ENCODE data around the gene EEF1AKMT3. TPM values are rescaled to one million over a fixed set of nuclear protein-coding genes. Genes with fewer than 3 reads are reported as not detected.

Gene EEF1AKMT3
- polyA plus RNA-seq, 6 donors from 2014 or later = 0.09 to 0.53 (median 0.47) TPM; not detected in 2

DNA sequence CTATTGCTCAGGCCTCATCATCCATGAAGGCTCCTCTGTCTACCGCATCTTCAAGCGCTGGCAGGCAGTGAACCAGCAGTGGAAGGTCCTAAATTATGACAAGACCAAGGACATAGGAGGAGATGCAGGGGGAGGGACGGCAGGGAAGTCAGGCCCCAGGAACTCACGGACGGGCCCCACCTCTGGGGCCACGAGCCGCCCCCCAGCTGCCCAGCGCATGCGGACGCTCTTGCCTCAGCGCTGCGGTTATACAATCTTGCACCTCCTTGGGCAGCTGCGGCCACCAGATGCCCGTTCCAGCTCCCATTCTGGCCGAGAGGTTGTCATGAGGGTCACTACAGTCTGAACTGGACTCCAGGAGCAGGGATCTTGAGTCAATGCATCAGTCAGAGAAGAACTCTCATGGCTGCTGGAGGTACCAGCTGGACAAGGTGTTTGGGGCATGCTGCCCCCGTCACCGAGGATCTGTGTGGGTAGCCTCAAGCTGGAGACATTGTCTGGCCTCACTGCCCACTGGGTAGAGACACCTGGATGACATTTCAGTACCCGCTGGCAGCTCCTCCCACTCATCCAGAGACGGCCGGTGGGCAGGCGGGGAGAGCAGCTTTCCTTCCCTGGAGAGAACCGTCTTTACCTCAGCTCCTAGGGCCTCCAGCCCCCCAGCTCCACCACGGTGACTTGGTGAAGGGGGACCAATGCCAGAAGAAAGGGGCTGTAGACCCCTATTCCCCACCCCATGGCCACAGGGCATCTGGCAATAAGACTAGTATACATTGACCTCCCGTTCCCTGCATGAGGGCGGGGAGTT is 13.7 kb upstream of the EEF1AKMT3 start:
- no peak for ATAC-seq (ENCODE audit: low read depth in 2 of 2)
- Mint-ChIP-seq H3K4me1 (peaks cover 53 to 64% (median 59%) of the 10 kb centered on the region in 3 donors), H3K36me3 (peaks cover 7 to 8% of the 10 kb centered on the region in 2 donors), H3K4me3 (peak overlapping the region in 4 of 8 donors; percentile 44 to 74 (median 52)), H3K27ac (peak overlapping the region in 2 of 6 donors; percentile 49 to 74), H3K9me3 (no peaks in the 10 kb centered on the region), H3K27me3 (no peaks in the 10 kb centered on the region)
- DNase-seq = no peak

DNA sequence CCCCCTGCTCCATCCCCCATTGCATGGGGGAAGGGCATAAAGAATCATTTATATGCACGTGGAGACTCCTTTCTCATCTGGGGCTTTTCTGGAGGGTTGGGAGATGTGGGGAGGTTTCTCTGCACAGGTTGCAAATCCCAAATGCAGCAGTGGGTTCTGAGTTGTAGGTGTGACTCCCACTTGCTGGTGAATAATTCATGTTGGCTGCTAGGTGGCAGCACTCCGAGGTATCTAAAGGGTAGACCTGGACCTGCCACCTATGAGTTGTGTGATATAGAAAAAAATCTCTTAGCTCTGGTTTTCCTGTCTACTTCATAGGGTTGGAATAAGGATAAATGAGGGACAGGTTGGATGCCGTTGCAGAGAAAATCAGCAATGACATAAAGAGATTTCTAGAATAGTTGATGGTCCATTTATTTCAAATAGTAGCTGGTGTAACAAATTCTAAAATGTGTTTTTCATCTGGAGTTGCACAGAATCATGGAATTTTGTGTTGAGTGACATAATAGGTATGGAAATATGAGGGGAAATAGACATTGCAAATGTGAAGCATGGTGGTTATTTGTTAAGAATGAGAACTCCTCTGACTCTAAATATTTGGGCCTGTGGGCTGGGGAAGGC is 12.9 kb upstream of the EEF1AKMT3 start:
- H3K4me3 Mint-ChIP-seq = peak overlapping the region in 3 of 8 donors; percentile 16 to 74 (median 45)
- peaks cover 50 to 62% (median 59%) of the 10 kb centered on the region in 3 donors for H3K4me1 Mint-ChIP-seq
- H3K9me3 Mint-ChIP-seq = no peaks in the 10 kb centered on the region
- no peak for DNase-seq
- peak overlapping the region in 4 of 6 donors; percentile 49 to 76 (median 70) for H3K27ac Mint-ChIP-seq
- ATAC-seq (ENCODE audit: low read depth in 2 of 2) = peak in 1 of 2 donors; percentile 11
- peaks cover 0 to 6% (median 5%) of the 10 kb centered on the region in 3 donors for H3K27me3 Mint-ChIP-seq
- peaks cover 7 to 8% of the 10 kb centered on the region in 2 donors for H3K36me3 Mint-ChIP-seq

DNA sequence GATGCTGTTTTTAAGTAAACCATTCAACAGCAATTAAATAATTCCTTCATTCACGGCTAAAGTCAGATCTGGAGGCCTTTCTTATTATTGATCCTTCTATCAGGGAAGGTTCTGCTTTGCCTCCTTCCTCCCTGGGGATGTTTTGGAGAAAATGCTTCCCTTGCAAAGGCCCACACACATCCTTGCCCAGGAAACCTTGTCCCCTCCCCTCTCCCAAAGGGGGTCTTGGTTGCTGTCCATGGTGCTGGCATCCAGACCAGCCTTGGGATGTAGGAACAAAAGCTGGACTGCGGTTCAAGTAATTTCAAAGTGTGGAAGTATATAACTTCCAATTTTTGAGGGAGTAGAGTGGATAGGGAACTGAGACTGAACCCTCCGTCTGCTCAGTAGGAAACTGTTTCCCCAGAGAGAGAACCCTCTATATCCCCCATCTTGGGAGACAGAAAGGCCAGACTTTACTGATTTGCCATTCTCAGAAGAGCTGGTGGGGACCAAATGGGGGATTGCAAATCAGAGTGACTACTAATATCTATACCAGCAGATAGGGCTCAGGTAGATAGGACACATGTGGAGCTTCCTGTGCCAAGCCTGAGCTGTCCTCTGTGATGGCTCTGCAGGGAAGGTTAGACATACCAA is 11.9 kb upstream of the EEF1AKMT3 start:
- peak overlapping the region in 1 of 8 donors; percentile 74 for H3K4me3 Mint-ChIP-seq
- peaks cover 54 to 67% (median 65%) of the 10 kb centered on the region in 3 donors for H3K4me1 Mint-ChIP-seq
- ATAC-seq (ENCODE audit: low read depth in 2 of 2) = no peak
- H3K27me3 Mint-ChIP-seq = peaks cover 0 to 15% (median 13%) of the 10 kb centered on the region in 3 donors
- no peaks in the 10 kb centered on the region for H3K9me3 Mint-ChIP-seq
- DNase-seq = no peak
- peaks cover 7 to 8% of the 10 kb centered on the region in 2 donors for H3K36me3 Mint-ChIP-seq
- peak overlapping the region in 1 of 6 donors; percentile 26 for H3K27ac Mint-ChIP-seq

DNA sequence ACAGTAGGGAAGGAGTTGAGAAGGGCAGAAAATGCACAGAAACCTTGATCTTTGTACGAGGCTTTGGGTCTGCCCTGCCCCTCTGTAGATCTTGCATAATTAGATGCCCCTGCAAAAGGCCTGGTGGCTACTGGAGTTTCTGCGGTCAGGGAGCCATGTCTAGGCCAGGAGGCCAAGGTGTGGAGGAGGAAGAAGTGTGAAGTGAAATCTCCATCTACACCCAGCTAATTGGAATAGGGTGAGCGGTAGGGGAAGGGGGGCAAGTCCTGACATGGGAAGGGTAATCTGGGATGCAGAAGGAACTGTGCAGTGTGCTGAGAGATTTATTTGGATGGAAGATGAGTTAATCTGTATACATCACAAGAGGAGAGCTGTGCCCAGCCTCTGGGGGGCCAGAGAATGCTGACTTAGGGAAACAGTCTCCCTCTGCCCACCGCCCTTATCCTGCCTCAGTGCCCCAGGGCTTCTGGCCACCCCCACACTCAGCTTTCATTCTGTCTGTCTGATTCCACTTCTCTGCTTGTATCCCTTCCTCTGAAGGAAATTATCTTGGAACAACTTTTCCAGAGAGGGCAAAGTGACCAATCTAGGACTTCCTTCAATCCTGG is 10.9 kb upstream of the EEF1AKMT3 start:
- Mint-ChIP-seq H3K9me3 (no peaks in the 10 kb centered on the region), H3K36me3 (peaks cover 7 to 8% of the 10 kb centered on the region in 2 donors), H3K4me3 (peak overlapping the region in 1 of 8 donors; percentile 6), H3K27ac (peak overlapping the region in 1 of 6 donors; percentile 53), H3K27me3 (peaks cover 4 to 25% (median 19%) of the 10 kb centered on the region in 3 donors), H3K4me1 (peaks cover 56 to 69% (median 68%) of the 10 kb centered on the region in 3 donors)
- ATAC-seq (ENCODE audit: low read depth in 2 of 2) = no peak
- DNase-seq = no peak

DNA sequence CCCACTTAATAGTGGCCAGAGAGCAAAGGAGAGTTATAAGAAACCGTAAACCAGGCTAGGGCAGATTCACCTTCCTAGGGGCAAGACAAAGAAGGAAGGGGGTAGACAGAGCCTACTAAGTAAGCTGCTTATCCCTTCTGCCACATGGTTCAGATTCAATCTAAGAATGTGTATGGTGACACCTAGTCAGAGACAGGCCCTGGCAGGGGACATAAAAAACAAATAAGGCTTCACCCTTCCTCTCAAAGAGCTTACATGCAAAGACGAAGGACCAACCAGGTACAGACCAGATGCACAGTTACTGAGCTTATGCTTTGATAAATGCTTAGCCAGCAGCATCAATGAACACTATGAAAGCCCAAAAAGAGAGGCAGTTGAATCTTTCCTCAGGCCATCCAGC is 10.0 kb upstream of the EEF1AKMT3 start:
- H3K36me3 Mint-ChIP-seq = peaks cover 7 to 8% of the 10 kb centered on the region in 2 donors
- peak overlapping the region in 1 of 8 donors; percentile 81 for H3K4me3 Mint-ChIP-seq
- no peak overlapping the region for H3K27ac Mint-ChIP-seq
- ATAC-seq (ENCODE audit: low read depth in 2 of 2) (no peak), DNase-seq (no peak)
- peaks cover 52 to 66% (median 65%) of the 10 kb centered on the region in 3 donors for H3K4me1 Mint-ChIP-seq
- H3K27me3 Mint-ChIP-seq = peaks cover 11 to 30% (median 29%) of the 10 kb centered on the region in 3 donors
- H3K9me3 Mint-ChIP-seq = no peaks in the 10 kb centered on the region

DNA sequence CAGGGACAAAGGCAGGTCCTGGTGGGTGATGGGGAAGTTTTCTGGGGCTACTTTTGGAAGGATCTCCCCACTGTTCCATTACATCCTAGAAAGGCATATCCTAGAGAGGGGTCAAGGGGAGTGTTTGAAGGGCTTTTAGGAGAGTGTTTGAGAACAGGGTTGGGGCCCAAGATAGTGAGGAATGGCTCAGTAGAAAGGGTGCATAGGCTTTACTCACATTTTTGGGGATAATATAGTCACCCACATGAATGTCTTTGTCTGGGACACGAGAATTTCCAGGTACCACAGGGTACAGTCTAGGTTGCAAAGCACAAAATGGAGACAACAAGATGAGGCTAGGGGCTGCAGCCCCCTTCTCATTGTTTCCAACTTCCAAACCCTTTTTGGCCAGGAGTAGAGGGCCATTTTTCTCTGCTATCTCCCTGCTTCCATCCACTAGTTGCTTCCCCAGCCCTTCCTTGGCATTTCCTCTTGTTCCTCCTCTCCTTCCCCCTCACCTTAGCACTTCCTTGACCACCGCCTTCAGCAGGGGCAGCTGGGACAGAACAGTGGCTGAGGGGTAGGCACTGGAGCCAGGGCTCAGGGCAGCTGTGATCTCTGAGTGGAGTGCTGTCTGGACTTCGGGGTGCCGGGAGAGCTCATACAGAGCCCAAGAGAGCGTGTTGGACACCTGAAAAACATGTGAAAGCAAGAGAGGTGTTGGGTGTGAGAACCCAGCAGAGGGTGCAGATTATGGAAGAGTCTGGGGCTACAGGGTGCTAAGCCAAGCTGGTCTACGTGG is 8.3 kb upstream of the EEF1AKMT3 start:
- peaks cover 0 to 8% of the 10 kb centered on the region in 2 donors for H3K36me3 Mint-ChIP-seq
- H3K4me1 Mint-ChIP-seq = peaks cover 46 to 57% (median 54%) of the 10 kb centered on the region in 3 donors
- H3K27ac Mint-ChIP-seq = peak overlapping the region in 1 of 6 donors; percentile 37
- H3K4me3 Mint-ChIP-seq = peak overlapping the region; percentile 9 to 93 (median 90)
- H3K9me3 Mint-ChIP-seq = no peaks in the 10 kb centered on the region
- peaks cover 14 to 40% (median 30%) of the 10 kb centered on the region in 3 donors for H3K27me3 Mint-ChIP-seq
- DNase-seq = no peak
- ATAC-seq (ENCODE audit: low read depth in 2 of 2) = no peak

DNA sequence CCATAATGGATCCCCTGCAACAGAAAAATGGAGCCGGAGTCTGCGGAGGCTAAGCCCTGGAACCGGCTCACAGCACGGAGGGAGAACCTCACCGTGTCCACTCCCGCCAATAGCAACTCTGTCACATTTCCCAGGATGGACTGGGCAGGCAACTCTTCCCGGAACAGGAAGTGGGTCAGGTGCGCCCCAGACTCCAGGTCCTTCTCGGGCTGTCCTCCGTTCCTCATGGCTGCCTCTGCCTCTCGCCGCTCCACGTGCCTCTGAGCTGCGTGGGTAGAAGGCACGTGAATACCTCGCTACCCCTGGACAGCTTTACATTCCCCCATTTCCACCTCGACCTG is 7.8 kb upstream of the EEF1AKMT3 start:
- peaks cover 14 to 40% (median 30%) of the 10 kb centered on the region in 3 donors for H3K27me3 Mint-ChIP-seq
- H3K27ac Mint-ChIP-seq = peak overlapping the region in 3 of 6 donors; percentile 34 to 79 (median 71)
- H3K4me3 Mint-ChIP-seq = peak overlapping the region in 7 of 8 donors; percentile 81 to 93 (median 90)
- no peaks in the 10 kb centered on the region for H3K9me3 Mint-ChIP-seq
- peaks cover 41 to 52% (median 49%) of the 10 kb centered on the region in 3 donors for H3K4me1 Mint-ChIP-seq
- DNase-seq (no peak), ATAC-seq (ENCODE audit: low read depth in 2 of 2) (peak; percentile 21 to 24)
- peaks cover 0 to 4% of the 10 kb centered on the region in 2 donors for H3K36me3 Mint-ChIP-seq

DNA sequence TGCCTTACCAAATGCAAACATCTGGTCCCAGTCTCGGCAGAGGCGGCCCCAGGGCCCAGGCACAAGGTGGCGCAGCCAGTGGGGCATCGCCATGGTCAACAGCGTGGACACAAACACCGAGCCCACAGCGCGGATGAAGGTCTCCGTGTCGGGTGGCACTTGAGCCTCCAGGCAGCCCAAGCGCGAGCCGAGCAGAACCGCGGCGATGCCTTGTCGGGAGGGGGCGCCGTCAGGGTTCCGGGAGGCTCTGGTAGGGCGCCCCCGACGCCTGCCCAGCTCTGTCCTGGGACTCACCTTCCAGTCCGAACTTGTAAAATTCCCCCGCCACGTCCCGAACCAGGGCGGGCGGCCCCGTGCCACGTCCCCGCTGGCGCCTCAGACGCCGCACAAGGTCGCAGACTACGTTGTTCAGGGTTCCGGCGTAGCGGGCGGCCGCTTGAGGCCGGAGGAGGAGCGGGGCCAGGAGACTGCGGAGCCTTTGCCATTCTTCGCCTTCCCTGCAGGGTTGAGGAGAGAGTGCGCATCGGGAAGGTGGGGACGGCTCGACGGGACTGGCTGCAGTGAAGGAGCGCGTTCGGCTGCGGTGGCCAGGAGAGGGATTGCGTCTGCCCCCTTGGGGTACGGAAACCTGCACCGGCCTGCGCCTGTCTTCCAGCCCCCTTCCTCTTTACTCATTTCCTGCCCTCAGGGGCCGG is 7.3 kb upstream of the EEF1AKMT3 start:
- DNase-seq (no peak), ATAC-seq (ENCODE audit: low read depth in 2 of 2) (peak; percentile 76 to 78)
- Mint-ChIP-seq H3K36me3 (peaks cover 0 to 5% of the 10 kb centered on the region in 2 donors), H3K4me3 (peak overlapping the region; percentile 81 to 94 (median 90)), H3K9me3 (no peaks in the 10 kb centered on the region), H3K4me1 (peaks cover 39 to 48% (median 47%) of the 10 kb centered on the region in 3 donors), H3K27ac (peak overlapping the region in 4 of 6 donors; percentile 34 to 84 (median 68)), H3K27me3 (peaks cover 14 to 40% (median 30%) of the 10 kb centered on the region in 3 donors)

DNA sequence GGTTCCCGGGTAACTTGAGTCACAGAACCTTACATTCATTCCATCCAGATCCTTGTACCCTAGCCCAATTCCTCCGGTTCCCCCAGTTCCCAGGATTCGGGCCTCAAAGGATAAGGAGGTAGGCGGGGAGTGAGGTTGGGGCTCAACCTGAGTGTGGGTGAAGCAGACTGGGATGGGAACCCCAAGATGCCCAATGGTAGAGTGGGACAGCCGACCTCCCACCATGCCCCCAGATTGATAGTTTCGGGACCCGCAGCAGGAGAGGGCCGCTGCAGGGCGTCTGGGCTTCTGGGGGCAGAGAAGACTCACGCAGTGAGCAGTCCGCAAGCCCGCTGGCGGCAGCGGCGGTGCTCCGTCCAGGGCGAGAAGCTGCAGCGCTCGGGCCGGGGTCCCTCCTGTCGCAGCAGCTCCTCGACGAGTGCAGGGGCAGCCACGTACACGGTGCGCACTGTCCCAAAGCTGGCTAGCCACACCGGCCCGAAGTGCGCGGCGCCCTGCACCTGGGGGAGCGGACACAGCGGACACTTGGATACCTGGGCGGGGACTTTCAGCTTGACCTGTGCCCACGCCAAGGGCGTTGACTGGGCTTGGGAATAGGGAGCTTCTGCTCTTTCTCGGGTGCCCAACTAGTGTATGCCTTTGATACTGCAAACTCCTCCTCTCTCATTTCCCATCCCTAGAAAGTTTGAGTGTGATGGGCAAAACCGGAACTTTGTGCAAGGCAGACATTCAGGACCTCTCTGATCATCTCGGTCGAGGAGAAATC is 6.5 kb upstream of the EEF1AKMT3 start:
- no peaks in the 10 kb centered on the region for H3K9me3 Mint-ChIP-seq
- H3K4me3 Mint-ChIP-seq = peak overlapping the region; percentile 81 to 94 (median 90)
- H3K4me1 Mint-ChIP-seq = peaks cover 39 to 43% (median 41%) of the 10 kb centered on the region in 3 donors
- ATAC-seq (ENCODE audit: low read depth in 2 of 2) (peak; percentile 9 to 18), DNase-seq (no peak)
- peak overlapping the region in 4 of 6 donors; percentile 57 to 84 (median 68) for H3K27ac Mint-ChIP-seq
- H3K36me3 Mint-ChIP-seq = peaks cover 0 to 5% of the 10 kb centered on the region in 2 donors
- H3K27me3 Mint-ChIP-seq = peaks cover 14 to 40% (median 30%) of the 10 kb centered on the region in 3 donors

DNA sequence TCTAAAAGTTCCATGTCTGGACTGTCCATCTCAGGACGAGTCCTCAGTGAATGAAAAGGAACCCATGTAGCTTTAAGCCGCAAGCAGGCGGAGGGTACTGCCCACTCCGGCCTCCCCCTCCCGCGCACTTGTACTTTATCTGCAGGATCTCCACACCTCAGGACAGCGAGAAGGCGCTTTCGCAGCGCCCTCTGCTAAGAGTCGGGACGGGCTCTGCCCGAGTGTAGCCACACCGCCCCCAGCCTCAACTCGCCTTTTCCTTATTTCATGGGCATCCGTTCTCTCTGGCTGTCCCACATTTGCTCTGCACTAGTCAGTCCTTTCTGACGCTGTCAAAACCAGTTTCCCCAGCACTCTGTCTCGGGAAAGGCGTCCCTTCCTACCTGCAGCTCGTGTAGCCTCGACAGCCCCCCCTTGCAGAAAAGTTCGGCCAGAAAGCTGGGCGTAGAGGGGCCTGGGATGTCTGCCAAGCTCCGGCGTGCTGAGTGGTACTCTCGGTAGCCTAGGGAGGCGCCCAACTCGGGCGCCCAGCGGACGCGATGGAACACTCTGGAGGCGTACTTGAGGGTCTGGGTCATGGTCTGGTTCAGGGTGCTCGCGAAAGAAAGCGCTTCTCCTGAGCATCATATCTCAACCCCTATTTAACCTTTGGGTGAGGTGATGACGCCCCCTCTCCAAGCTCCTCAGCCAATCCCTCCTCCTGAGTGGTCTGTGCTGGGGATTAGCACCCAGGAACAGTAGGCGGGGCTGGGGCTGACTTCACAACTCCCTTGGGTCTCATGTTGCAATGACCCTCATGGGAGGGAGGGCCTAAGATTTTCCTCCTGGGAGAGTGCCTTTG is 5.7 kb upstream of the EEF1AKMT3 start, which contains the start of gene CYP27B1:
Gene CYP27B1, minus strand, starts transcription at position 615 of the 841 bp plus-strand sequence. Its CDS starts 37 bp downstream, at position 578.
- Mint-ChIP-seq H3K36me3 (peaks cover 0 to 5% of the 10 kb centered on the region in 2 donors), H3K27ac (peak within 1 kb of the TSS in 2 of 6 donors; percentile 26 to 57)

More for the DNA sequence above, 5.7 kb upstream of the EEF1AKMT3 start, which contains the start of gene CYP27B1:
- DNase-seq (no peak), ATAC-seq (ENCODE audit: low read depth in 2 of 2) (peak in 1 of 2 donors; percentile 6)
- Mint-ChIP-seq H3K4me1 (peaks cover 40 to 48% (median 41%) of the 10 kb centered on the region in 3 donors), H3K27me3 (peaks cover 14 to 40% (median 30%) of the 10 kb centered on the region in 3 donors), H3K9me3 (no peaks in the 10 kb centered on the region), H3K4me3 (peak within 1 kb of the TSS; percentile 81 to 94 (median 90))

Measured in naive B cell (primary cell).